Right cardiac atrium (tissue), 5 donors: ENCODE measurements around the gene SERPINA1. TPM values are rescaled to one million over a fixed set of nuclear protein-coding genes. Genes with fewer than 3 reads are reported as not detected.
"Not testable (repeated sequence)": the region's sequence is repeated elsewhere in the genome, so short reads cannot be mapped to it uniquely, and the experiment has no call there.

Experiments used
- ATAC-seq, 2 donors: fragments of 200-7000 bp; cut with Tn5 transposase; one replicate each; pipeline versions ENCODE4 v1.8.0 to v1.9.1; 2020; ENCODE audit warnings: moderate library complexity in 2 of 2, mild to moderate bottlenecking in 1 of 2
- DNase-seq, 3 donors: peaks; one replicate each; pipeline ENCODE4 v3.0.0-alpha.2; 2020
- H3K27ac ChIP-seq: one replicate; pipeline ENCODE4 v1.5.1; 2013; ENCODE audit warnings: mild to moderate bottlenecking, low read length, control low read depth, moderate library complexity
- H3K27me3 ChIP-seq: one replicate; pipeline ENCODE4 v1.6.1; 2013; ENCODE audit not compliant: control insufficient read depth, insufficient read depth
- H3K4me1 ChIP-seq: one replicate; pipeline ENCODE4 v1.6.1; 2013; ENCODE audit warnings: low read length; ENCODE audit not compliant: control insufficient read depth, insufficient read depth
- H3K4me3 ChIP-seq: one replicate; pipeline ENCODE4 v1.5.1; 2013; ENCODE audit warnings: low read length, control low read depth
- H3K9me3 ChIP-seq: one replicate; pipeline ENCODE4 v1.6.1; 2013; ENCODE audit warnings: low read length; ENCODE audit not compliant: control insufficient read depth
- WGBS: extraction: QIAGEN DNeasy Blood & Tissue Kit; methylation state at CpG from one replicate; pipeline ENCODE4 v1.1.7; 2013; 5-methylcytosine and 5-hydroxymethylcytosine counted together
- intact Hi-C, 4 donors: fragments of 100-400 bp; cut with DNase I; formaldehyde crosslinking; loops; one replicate each; pipeline versions ENCODE4 v1.11.0 to v1.14.0; 2022 to 2023
- polyA plus RNA-seq: library from polyadenylated mRNA; stranded (reverse); fragments of 200-250 nt; gene quantifications from one replicate; pipeline ENCODE4 v1.2.3, GENCODE V29; 2013
- total RNA-seq, 4 donors: library from RNA; stranded (reverse); fragmentation: NEBNext Ultra II Directional; extraction: Animal tissue kit (Norgen Biotek cat#: 25700); gene quantifications; one replicate each; pipeline ENCODE4 v1.2.1, GENCODE V29; 2021
- donor health status: healthy with polysubstance abuse.
- donor health status: DM: no; HTN: yes; CAD: no.
- donor health status: DM: no; HTN: no; CAD: no.
- donor health status: DM: no; HTN: yes; CAD: no; lungs with severe emphysema.
- donor health status: DM: yes; HTN: yes; CAD: no.

Gene SERPINA1
- total and polyA plus RNA-seq, 5 donors: 2.0 to 10.3 (median 7.8) TPM

DNA sequence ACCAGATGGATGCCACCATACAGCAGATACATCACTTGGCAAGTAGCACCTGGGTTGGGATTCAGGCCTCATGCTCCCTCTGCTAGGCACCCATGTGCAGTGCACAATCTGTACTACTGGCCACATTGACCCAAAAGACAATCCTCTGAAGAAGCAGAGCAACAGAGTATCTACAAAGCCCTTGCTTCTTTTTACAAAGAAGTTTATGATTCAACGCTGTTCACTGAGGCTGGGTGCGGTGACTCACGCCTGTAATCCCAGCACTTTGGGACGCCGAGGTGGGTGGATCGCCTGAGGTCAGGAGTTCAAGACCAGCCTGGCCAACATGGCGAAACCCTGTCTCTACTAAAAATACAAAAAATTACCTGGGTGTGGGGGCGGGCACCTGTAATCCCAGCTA lies 34.2 kb downstream of the SERPINA1 start:
- H3K9me3 ChIP-seq, ATAC-seq, DNase-seq, intact Hi-C loops, H3K4me1 ChIP-seq, H3K27me3 ChIP-seq, H3K4me3 ChIP-seq, H3K27ac ChIP-seq: not testable (repeated sequence)
- WGBS: 92% methylated on average over 8 of the region's 8 CpGs

DNA sequence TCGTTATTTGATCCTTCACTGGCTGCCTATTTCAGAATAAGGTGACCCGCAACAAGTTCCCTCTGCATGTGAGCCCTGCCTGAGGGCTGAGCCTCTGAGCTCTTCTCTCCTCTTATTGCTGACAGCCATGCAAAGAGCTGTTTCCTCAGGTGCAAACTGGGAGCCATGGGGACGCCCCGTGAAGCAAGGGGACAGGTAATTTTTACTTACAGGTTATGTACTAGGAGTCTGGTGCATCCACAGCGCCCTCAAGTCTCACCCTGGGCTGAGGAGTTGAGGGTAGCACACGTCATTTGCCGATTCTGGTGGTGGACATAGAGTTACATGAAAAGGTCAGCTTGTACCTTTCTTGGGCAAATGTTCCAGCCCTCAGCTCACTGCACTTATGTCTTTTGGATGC lies 39.1 kb downstream of the SERPINA1 start:
- intact Hi-C loops: no loop called here
- H3K4me1 ChIP-seq: no peaks in the 10 kb centered on the region
- H3K27ac ChIP-seq: no peak overlapping the region
- ATAC-seq (no peak), DNase-seq (no peak)
- H3K9me3 ChIP-seq: no peaks in the 10 kb centered on the region
- 77% methylated on average over 7 of the region's 7 CpGs for WGBS
- H3K4me3 ChIP-seq: no peak overlapping the region
- H3K27me3 ChIP-seq: no peaks in the 10 kb centered on the region

DNA sequence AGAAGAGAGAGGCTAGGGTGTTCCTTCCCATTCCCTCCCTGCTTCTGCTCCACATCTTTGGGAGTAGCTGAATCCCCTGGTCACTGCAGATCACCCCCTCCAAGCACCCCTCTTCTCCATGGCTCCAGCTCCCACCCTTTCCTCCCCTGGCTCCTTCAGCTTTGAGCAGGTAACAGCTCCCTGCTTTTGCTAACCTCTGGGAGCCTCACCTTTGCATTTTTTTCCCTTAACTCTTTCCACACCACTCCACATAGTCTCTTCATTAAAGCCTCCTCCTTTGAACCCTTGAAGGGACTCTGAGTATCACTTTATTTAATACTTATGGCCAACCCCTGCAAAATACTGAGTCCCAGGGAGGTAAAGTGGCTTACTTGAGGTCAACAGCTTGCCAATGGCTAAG lies 39.6 kb downstream of the SERPINA1 start:
- no peaks in the 10 kb centered on the region for H3K9me3 ChIP-seq
- no peak for ATAC-seq
- DNase-seq: no peak
- intact Hi-C loops: no loop called here
- no peaks in the 10 kb centered on the region for H3K4me1 ChIP-seq
- no peak overlapping the region for H3K27ac ChIP-seq
- no peak overlapping the region for H3K4me3 ChIP-seq
- no peaks in the 10 kb centered on the region for H3K27me3 ChIP-seq

DNA sequence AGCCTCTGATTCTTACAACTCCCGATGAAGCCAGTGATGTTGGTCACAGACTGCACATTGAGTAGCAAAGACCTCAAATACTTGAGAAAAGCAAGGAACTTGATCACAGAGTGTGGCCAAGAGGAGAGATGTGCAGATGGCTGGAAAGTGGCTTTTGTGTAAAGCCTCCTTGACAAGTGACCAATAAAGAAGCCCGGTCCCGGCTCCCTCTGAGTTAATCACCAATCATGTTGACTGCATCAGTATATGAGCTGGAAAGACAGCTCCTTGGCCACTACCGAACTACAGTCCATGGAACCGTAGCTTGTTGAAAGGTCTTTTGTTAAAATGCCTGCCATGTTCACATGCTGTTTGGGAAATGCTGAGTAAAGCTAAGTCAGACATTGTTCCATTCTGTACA lies 41.6 kb downstream of the SERPINA1 start:
- H3K4me1 ChIP-seq: peaks cover 2% of the 10 kb centered on the region
- ATAC-seq (no peak), DNase-seq (no peak)
- no peak overlapping the region for H3K27ac ChIP-seq
- 82% methylated on average over 5 of the region's 5 CpGs for WGBS
- no peak overlapping the region for H3K4me3 ChIP-seq
- H3K27me3 ChIP-seq: no peaks in the 10 kb centered on the region
- no peaks in the 10 kb centered on the region for H3K9me3 ChIP-seq
- intact Hi-C loops: no loop called here

DNA sequence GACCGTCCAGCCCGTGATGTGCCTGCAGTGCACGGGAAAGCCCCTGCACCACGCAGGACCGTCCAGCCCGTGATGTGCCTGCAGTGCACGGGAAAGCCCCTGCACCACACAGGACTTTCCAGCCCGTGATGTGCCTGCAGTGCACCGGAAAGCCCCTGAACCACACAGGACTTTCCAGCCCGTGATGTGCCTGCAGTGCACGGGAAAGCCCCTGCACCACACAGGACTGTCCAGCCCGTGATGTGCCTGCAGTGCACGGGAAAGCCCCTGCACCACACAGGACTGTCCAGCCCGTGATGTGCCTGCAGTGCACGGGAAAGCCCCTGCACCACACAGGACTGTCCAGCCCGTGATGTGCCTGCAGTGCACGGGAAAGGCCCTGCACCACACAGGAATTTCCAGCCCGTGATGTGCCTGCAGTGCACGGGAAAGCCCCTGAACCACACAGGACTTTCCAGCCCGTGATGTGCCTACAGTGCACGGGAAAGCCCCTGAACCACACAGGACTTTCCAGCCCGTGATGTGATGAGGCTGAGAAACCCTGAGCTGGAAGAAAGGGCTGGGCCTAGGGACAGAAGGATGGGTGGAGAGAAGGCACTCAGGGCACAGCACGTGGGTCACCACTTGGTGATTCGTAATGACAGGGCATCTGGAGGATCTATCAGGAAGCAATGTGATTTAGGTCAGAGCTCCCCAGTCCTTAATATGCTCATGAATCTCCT lies 42.2 kb downstream of the SERPINA1 start:
- ATAC-seq, H3K4me3 ChIP-seq, H3K27ac ChIP-seq, H3K4me1 ChIP-seq, intact Hi-C loops, DNase-seq, H3K27me3 ChIP-seq, H3K9me3 ChIP-seq: not testable (repeated sequence)
- 75% methylated on average over 24 of the region's 24 CpGs for WGBS

DNA sequence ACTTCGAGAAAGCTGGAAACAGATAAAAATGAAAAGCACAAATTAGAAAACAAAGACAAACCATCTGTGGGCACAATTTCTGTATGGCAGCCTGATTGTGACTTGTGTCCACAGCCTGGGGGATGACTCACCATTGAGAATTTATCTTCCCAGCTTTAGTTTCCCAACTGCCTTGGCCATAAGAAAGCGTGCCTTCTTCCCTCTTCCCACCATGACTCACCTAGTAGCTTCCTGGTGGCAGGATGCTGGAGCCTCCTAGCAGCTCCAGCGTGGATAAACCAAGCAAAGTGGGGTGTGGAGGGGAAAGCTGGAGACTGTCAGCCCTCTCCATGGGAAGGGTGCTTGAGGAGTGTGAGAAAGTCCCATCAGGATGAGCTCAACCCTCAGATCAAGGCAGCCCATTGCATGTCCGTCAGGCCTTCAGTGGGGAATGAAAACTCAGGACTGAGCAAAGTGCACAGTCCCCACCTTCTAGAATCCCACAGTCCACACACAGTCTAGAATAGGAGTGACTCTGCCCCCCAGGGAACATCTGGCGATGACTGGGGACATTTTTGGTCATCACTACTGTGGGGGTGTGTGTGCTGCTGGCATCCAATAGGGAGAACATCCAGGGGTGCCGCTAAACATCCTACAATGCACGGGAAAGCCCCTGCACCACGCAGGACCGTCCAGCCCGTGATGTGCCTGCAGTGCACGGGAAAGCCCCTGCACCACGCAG lies 42.9 kb downstream of the SERPINA1 start:
- 82% methylated on average over 12 of the region's 12 CpGs for WGBS
- no peaks in the 10 kb centered on the region for H3K9me3 ChIP-seq
- intact Hi-C loops: no loop called here
- H3K4me1 ChIP-seq: peaks cover 2% of the 10 kb centered on the region
- no peak overlapping the region for H3K4me3 ChIP-seq
- no peak overlapping the region for H3K27ac ChIP-seq
- ATAC-seq: no peak
- H3K27me3 ChIP-seq: no peaks in the 10 kb centered on the region
- DNase-seq: no peak

DNA sequence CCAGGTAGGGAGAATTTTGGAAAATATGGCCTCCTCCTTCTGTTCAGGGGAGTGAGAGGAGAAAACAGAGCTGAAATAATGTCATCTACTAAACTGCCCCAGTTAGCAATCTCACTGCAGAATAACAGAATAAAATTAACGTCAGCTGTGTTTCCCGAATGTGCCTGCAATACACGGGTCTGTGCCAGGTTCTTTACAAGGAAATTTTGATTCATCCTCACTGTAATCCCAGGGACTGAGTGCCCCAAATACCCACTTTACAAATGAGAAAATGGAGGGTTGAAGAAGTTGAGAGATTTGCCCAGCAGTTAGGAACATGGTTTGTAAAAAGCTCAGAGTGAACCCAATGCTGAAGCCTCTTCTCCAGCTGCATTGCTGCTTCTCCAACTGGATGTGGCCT lies 44.0 kb downstream of the SERPINA1 start:
- Histone ChIP-seq H3K27ac (no peak overlapping the region), H3K9me3 (no peaks in the 10 kb centered on the region), H3K4me1 (peaks cover 2% of the 10 kb centered on the region), H3K27me3 (no peaks in the 10 kb centered on the region), H3K4me3 (no peak overlapping the region)
- 79% methylated on average over 3 of the region's 3 CpGs for WGBS
- DNase-seq (no peak), ATAC-seq (no peak)
- intact Hi-C loops: no loop called here

DNA sequence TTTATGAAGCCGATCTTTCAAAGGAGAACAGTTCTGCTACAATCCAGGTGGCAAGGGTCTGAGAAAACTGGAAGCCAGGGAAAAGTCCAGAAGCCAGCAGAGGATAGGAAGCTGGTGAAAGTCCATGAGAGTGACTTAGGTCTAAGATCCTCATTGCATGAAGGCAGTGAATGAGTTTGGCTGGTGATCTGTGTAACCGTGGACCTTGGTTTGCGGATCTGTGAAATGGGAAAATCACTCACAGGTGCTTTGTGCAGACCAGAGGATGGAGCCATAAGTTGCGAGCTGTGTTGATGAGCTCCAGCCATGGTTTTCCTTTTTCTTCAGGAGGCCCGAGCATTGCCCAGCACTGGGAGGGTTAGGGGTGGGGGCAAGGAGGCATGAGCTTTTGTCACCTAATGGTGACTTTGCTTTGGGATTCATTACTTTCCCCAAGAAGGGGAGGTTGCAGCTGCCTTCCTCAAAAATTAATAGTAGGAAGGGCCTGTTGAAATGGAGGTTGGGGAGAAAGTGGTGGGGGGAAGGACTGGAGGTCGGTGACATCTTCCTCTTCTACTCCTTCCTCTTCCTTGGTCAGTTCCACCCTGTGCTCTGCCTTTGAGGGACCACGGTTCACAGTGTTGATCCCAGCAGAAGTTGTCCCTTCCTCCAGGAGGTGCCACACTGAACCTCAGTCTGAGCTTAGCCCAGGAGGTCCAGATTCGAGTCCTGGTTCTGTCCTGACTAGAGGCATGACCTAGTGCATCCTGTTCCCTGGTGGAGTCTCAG lies 45.0 kb downstream of the SERPINA1 start:
- 86% methylated on average over 8 of the region's 8 CpGs for WGBS
- Histone ChIP-seq H3K4me1 (peaks cover 2% of the 10 kb centered on the region), H3K4me3 (no peak overlapping the region), H3K9me3 (no peaks in the 10 kb centered on the region), H3K27ac (no peak overlapping the region), H3K27me3 (no peaks in the 10 kb centered on the region)
- no peak for DNase-seq
- no peak for ATAC-seq
- intact Hi-C loops: no loop called here

DNA sequence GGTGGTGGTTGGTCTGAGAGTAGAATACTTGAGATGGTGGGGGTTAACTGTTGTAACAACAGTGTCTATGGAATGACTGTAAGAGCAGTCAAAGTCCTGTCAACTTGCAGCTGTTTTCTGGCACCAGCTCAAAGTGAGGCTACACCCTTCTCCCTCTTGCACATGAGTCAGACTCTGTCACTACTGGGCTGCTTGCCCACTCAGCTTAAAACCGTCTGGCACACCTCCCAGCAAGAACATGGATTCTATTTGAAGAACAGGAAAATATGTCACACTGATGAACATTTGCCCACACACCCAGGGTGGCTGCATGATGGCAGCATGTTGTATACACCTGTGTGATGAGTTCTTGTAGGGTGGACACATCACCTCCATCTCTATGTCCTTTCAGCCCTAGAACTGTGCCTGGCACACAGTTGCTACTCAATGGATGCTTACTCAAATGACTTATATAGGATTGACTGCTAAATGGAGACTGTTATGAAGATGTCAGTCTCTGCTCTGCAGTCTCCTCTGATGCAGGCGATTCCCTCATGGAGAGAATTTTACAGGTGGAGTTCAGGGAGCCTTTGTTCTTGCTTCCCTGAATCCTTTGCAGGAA lies 46.0 kb downstream of the SERPINA1 start:
- WGBS: 43% methylated on average over 2 of the region's 2 CpGs

DNA sequence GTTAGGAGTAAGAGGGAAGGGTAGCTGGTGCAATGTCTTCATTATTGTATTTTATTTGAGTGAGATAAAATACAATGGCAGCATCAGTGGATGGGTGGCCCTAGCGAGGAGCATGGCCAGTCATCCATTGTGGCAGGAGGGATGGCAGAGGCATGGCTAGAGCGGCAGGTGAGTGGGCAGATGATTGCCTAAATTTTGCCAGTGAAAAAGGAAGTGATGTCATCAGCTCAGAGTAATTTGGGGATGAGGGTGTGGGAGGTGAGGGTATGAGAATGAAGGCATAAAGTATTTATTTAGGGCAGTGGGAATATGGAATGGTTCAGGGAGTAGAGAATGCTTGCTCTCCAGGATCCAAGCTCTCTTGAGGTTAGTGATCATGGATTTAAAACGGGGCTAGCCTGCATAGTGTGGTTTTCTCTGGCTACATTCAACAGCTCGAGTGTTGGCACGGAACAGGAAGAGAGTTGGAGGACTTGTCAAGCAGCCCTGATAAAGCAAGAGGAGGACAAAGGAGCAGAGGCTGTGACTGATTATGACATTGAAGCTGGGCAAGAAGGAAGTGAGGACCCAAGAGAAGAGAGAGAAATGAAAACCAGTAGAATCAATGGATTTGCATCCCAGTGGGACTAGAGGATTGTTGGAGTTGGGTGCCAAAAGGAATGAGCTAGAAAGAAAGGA lies 46.6 kb downstream of the SERPINA1 start:
- no peaks in the 10 kb centered on the region for H3K9me3 ChIP-seq
- DNase-seq: no peak
- intact Hi-C loops: no loop called here
- ATAC-seq: peak; percentile 61 to 62
- no peaks in the 10 kb centered on the region for H3K27me3 ChIP-seq
- 33% methylated on average over 5 of the region's 5 CpGs for WGBS
- H3K4me3 ChIP-seq: no peak overlapping the region
- H3K27ac ChIP-seq: peak overlapping the region; percentile 30
- peaks cover 2% of the 10 kb centered on the region for H3K4me1 ChIP-seq

More for the DNA sequence above, 46.0 kb downstream of the SERPINA1 start:
- peak; percentile 89 to 94 (median 92) for DNase-seq
- Histone ChIP-seq H3K9me3 (no peaks in the 10 kb centered on the region), H3K4me1 (peaks cover 2% of the 10 kb centered on the region), H3K27me3 (no peaks in the 10 kb centered on the region), H3K27ac (peak overlapping the region; percentile 30), H3K4me3 (no peak overlapping the region)
- intact Hi-C loops: no loop called here
- peak; percentile 91 to 95 for ATAC-seq
